NB4 (cell line): Measurements from ENCODE around the gene STAM2.

Source experiments
- DNase-seq: peaks from one replicate; pipeline ENCODE4 v3.0.0; 2010; ENCODE audit warnings: low read depth
- H3K4me3 ChIP-seq: one replicate; pipeline ENCODE4 v1.5.1; 2011; ENCODE audit warnings: mild to moderate bottlenecking, low read depth, low read length, moderate library complexity
- MYC ChIP-seq: IDR thresholded peaks from 2 replicates; pipeline ENCODE4 v1.6.1; 2011; ENCODE audit warnings: low read depth, low read length
- POLR2A ChIP-seq: IDR thresholded peaks from 2 replicates; pipeline ENCODE4 v1.6.1; 2011; ENCODE audit warnings: mild to moderate bottlenecking; ENCODE audit not compliant: insufficient read length; ENCODE audit errors: extremely low read depth
- TF ChIP-seq, protein P1 (sequence below): IDR thresholded peaks from 2 replicates; pipeline ENCODE4 v1.6.1; 2011; ENCODE audit warnings: low read depth, low read length
- TF ChIP-seq, protein P2 (sequence below): IDR thresholded peaks from one replicate; pipeline ENCODE4 v1.5.1; 2012; ENCODE audit warnings: low read depth, low read length

STAM2 gene

DNA sequence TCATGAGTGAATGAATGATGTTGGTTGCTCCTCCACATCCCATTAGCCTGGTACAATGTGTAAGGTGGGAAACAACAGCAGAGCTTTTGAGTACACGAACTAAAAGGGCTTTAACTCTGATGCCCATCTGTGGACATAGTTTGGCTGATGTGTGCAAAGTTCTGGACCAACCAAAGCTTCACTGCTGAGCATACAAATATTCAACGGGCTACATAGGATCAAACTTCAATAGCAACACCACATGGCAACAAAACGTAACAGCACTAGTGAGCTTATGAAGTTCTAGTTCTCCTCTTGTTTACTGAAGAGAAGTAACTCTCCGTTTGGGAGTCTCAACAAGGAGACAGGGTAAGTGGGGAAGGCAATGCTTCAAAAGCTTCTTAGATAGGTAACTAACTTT, 20.4 kb downstream of the STAM2 start:
- TF ChIP-seq, protein P1, sequence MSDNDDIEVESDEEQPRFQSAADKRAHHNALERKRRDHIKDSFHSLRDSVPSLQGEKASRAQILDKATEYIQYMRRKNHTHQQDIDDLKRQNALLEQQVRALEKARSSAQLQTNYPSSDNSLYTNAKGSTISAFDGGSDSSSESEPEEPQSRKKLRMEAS, result no peak
- TF ChIP-seq, protein P2, sequence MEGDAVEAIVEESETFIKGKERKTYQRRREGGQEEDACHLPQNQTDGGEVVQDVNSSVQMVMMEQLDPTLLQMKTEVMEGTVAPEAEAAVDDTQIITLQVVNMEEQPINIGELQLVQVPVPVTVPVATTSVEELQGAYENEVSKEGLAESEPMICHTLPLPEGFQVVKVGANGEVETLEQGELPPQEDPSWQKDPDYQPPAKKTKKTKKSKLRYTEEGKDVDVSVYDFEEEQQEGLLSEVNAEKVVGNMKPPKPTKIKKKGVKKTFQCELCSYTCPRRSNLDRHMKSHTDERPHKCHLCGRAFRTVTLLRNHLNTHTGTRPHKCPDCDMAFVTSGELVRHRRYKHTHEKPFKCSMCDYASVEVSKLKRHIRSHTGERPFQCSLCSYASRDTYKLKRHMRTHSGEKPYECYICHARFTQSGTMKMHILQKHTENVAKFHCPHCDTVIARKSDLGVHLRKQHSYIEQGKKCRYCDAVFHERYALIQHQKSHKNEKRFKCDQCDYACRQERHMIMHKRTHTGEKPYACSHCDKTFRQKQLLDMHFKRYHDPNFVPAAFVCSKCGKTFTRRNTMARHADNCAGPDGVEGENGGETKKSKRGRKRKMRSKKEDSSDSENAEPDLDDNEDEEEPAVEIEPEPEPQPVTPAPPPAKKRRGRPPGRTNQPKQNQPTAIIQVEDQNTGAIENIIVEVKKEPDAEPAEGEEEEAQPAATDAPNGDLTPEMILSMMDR, result no peak
- TF ChIP-seq POLR2A (no peak), MYC (no peak)
- DNase-seq, result no peak
- H3K4me3 ChIP-seq, result no peak overlapping the region

DNA sequence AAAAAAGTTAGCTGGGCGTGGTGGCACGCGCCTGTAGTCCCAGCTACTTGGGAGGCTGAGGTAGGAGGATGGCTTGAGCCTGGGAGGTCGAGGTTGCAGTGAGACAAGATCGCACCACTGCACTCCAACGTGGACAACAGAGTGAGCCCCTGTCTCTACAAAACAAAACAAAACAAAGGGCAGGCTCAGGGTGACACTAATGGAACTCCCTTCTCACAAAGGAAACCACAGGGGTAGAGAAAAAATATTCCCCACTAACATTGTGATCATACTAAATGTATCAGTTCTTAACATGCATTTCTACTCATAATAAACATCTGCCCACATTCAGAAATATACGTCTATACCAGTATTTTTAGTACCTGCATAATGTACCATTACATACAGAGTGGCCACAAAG, 21.1 kb downstream of the STAM2 start:
- TF ChIP-seq POLR2A (no peak), MYC (no peak)
- TF ChIP-seq, protein P2, result no peak
- TF ChIP-seq, protein P1, result no peak
- no peak overlapping the region for H3K4me3 ChIP-seq
- DNase-seq, result no peak

DNA sequence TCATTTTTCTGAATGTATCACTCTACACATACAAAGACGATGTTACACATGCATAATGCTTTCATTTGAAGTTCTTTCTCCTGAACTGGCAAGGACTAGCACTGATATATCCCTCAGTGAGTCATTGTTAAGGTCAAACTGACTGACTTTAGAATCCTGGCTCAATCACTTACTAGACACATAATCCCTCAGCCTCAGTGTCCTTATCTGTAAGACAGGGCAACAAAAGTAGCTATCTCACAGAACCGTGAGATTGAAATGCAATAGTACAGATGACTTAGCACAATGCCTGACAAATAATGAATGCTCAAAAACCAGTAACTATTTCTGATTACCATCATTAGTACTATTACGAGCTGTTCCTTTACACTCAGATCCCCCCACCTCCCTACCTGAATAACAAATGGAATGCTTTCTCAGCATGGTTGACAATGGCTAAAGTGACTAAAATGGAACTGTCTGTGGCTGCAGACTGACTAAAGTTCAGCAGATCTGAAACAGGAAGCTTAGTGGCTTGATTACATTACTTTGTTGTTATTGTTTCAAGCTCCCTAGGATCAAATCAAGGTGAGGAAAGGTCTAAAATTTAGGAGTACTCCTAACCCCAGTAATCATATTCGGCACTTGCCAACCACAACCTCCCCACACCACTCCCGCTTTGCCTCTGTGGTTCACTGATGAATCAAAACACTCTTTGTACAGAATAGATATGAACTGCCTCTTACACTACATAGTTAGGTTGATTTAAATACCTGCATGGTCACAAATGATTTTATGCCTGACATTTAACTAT, 40.9 kb downstream of the STAM2 start:
- no peak overlapping the region for H3K4me3 ChIP-seq
- no peak for DNase-seq
- TF ChIP-seq, protein P2, result no peak
- TF ChIP-seq, protein P1, result no peak
- TF ChIP-seq POLR2A (no peak), MYC (no peak)

DNA sequence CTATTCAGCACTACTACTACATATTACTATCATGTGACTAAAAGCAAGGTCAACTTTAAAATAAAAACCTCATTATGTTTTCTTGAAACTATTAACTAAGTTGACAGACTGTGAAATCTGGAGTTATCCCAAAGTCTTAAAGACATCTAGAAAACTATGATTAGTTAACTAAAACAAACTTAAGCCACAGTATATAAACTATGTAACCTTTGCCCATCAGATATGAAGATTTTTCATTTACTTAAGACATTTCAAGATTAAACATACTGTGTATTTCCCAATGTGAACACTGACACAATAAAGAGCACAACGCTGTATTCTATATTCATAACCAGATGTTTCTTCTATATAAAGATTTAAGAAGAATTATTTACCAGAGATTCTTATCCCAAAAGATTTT, 43.3 kb downstream of the STAM2 start:
- no peak for DNase-seq
- TF ChIP-seq POLR2A (no peak), MYC (no peak)
- TF ChIP-seq, protein P1, result no peak
- TF ChIP-seq, protein P2, result no peak

DNA sequence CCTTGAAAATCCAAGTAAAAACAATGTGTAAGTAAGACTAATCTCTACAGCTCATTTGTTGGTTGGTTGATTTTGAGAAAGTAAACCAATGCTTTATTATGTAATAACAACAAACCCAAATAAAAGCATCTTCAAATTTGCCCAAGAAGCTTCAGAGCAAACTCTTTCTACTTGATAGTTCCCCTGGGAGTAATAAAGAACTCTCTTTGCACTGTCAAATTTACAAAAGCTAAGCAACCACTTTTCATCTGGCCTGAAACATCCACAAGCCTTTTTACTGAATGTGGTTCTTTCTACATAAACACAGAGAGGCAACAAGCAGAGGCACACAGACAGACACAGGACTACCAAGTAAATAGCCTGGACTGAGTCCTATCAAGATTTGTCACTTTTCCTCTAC, 47.9 kb downstream of the STAM2 start:
- no peak for TF ChIP-seq MYC
- TF ChIP-seq, protein P2, result no peak
- TF ChIP-seq, protein P1, result no peak
- no peak for TF ChIP-seq POLR2A

More for the DNA sequence above, 43.3 kb downstream of the STAM2 start:
- no peak overlapping the region for H3K4me3 ChIP-seq

More for the DNA sequence above, 47.9 kb downstream of the STAM2 start:
- DNase-seq, result peak; percentile 30
- no peak overlapping the region for H3K4me3 ChIP-seq
